GM19467 (cell line): ENCODE measurements around the gene C2orf49.

Experiments
- ATAC-seq: cut with Tn5 transposase; IDR thresholded peaks from one replicate; pipeline ENCODE4 v1.9.1; 2021; ENCODE audit warnings: mild to moderate bottlenecking, moderate library complexity; ENCODE audit not compliant: unreplicated experiment

Gene C2orf49

GRCh38 chr2:105381101-105381668 is 43.8 kb downstream of the C2orf49 start:
- no peak for ATAC-seq

GRCh38 chr2:105382177-105382576 is 44.8 kb downstream of the C2orf49 start:
- no peak for ATAC-seq

GRCh38 chr2:105383432-105384166 is 46.3 kb downstream of the C2orf49 start:
- no peak for ATAC-seq

GRCh38 chr2:105384216-105384615 is 46.9 kb downstream of the C2orf49 start:
- ATAC-seq: no peak

- ATAC-seq: no peak
Measured at GRCh38 chr2:105384861-105385260, 47.5 kb downstream of the C2orf49 start.

- ATAC-seq: no peak
Measured at GRCh38 chr2:105385731-105386540, 48.6 kb downstream of the C2orf49 start.

- ATAC-seq: no peak
Measured at GRCh38 chr2:105387225-105387624, 49.9 kb downstream of the C2orf49 start.

GRCh38 chr2:105388971-105389381 is 51.6 kb downstream of the C2orf49 start:
- no peak for ATAC-seq

GRCh38 chr2:105390454-105390853 is 53.1 kb downstream of the C2orf49 start:
- ATAC-seq: no peak

GRCh38 chr2:105391058-105391627 is 53.8 kb downstream of the C2orf49 start:
- no peak for ATAC-seq

- no peak for ATAC-seq
Measured at GRCh38 chr2:105391763-105392662, 54.7 kb downstream of the C2orf49 start.

GRCh38 chr2:105393373-105394055 is 56.2 kb downstream of the C2orf49 start:
- no peak for ATAC-seq

- no peak for ATAC-seq
Measured at GRCh38 chr2:105394951-105395611, 57.7 kb downstream of the C2orf49 start.

GRCh38 chr2:105395691-105396090 is 58.4 kb downstream of the C2orf49 start:
- ATAC-seq: no peak

GRCh38 chr2:105396254-105397024 is 59.1 kb downstream of the C2orf49 start:
- no peak for ATAC-seq

GRCh38 chr2:105397025-105397722 is 59.8 kb downstream of the C2orf49 start:
- no peak for ATAC-seq

GRCh38 chr2:105397953-105398335 is 60.6 kb downstream of the C2orf49 start:
- no peak for ATAC-seq
